H1 (cell line): ENCODE data around the gene MGRN1. TPM values are rescaled to one million over a fixed set of nuclear protein-coding genes. Genes with fewer than 3 reads are reported as not detected.

Experiments
- CHD7 ChIP-seq: fragments of 300-600 bp; sonication (generic); IDR thresholded peaks from 2 replicates; pipeline ENCODE4 v1.7.1; 2012; ENCODE audit warnings: low read length, moderate library complexity, mild to moderate bottlenecking, inconsistent platforms; ENCODE audit not compliant: insufficient replicate concordance
- CTCF ChIP-seq, 3 experiments: IDR thresholded peaks; 1 replicate in 2 of 3; 2 replicates in 1 of 3; pipeline versions ENCODE4 v1.5.1 to v1.6.1; 2011; ENCODE audit warnings: low read length in 3 of 3, mild to moderate bottlenecking in 3 of 3, inconsistent platforms in 2 of 3, low read depth in 1 of 3, moderate library complexity in 1 of 3; ENCODE audit not compliant: insufficient read depth in 1 of 3; ENCODE audit errors: control extremely low read depth in 1 of 3
- KDM5A ChIP-seq: fragments of 200-600 bp; IDR thresholded peaks from 2 replicates; pipeline ENCODE4 v1.7.1; 2012; ENCODE audit warnings: mild to moderate bottlenecking, low read length, inconsistent platforms, mixed read lengths
- MAFK ChIP-seq: IDR thresholded peaks from 2 replicates; pipeline ENCODE4 v1.6.1; 2012; ENCODE audit warnings: low read depth, mild to moderate bottlenecking, improper control_type of control experiment, low read length
- TCF12 ChIP-seq: IDR thresholded peaks from 2 replicates; pipeline ENCODE4 v1.6.1; 2011; ENCODE audit warnings: low read depth, mild to moderate bottlenecking, low read length
- polyA plus RNA-seq, 7 experiments: library from polyadenylated mRNA; depleted of rRNA in 3 of 7; stranded (reverse) in 5 of 7; unstranded in 2 of 7; fragments of >200 nt in 5 of 7; fragments of 200-250 nt in 2 of 7; gene quantifications; 1 replicate in 5 of 7; 2 replicates in 1 of 7; 4 replicates in 1 of 7; pipeline versions ENCODE4 v1.2.1 to v1.2.3, GENCODE V29; 2011 to 2013; ENCODE audit warnings: missing spikeins in 2 of 7, mixed read lengths in 2 of 7
- total RNA-seq: library from RNA; stranded (reverse); fragmentation: NEBNext Ultra II Directional; extraction: Animal tissue kit (Norgen Biotek cat#: 25700); gene quantifications from 2 replicates; pipeline ENCODE4 v1.2.1, GENCODE V29; 2021

The MGRN1 gene
- total and polyA plus RNA-seq, 2 of the 8 experiments (the other 6 are each of a cell fraction or from before 2014, with no cell fraction given), result 15.0 to 82.3 TPM

- TF ChIP-seq CHD7 (no peak), MAFK (no peak), CTCF (IDR thresholded peaks at IDR 0.05; ENCODE audit: control extremely low read depth in 1 of 3, insufficient read depth in 1 of 3, low read depth in 1 of 3, low read length in 3 of 3) (no peak), TCF12 (no peak), KDM5A (no peak)
- TF ChIP-seq, all 59 proteins: peak for 0
Measured at GRCh38 chr16:4633910-4634635, 9.4 kb downstream of the MGRN1 start (continued).
